Fibroblast of the conjunctiva (primary cell): ENCODE measurements around the gene HSPB8.
"Not testable (repeated sequence)": the region's sequence is repeated elsewhere in the genome, so short reads cannot be mapped to it uniquely, and the experiment has no call there.

Experiments used
- DNase-seq: peaks from one replicate; pipeline ENCODE4 v3.0.0-alpha.2; 2010; ENCODE audit warnings: low read depth

The HSPB8 gene

DNA sequence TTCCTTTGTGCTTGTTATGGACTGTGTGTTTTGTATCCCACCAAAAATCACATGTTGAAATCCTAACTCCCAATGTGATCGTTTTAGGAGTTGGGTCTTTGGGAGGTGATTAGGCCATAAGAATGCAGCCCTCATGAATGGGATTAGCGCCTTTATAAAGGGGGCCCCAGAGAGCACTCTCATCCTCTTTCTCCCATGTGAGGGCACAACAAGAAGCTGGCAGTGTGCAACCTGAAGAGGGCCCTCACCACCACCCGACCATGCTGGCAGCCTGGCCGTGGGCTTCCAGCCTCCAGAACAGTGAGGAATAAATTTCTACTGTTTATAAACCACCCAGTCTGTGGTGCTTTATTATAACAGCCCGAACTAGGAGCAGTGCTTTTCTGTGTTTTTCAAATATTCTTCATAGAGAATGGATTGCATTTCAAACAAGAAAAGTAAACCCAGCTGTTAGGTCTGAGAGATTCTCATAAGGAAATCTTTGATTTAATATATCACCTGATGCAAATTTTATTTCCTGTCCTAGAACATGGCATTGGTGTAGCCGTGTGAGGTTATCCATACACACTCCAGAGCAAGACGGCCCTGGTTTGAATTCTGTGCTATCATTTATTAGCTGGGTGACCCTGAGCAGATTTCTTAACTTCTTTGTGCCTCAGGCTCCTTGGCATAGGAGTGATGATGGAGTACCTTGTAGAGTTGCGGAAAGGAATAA is 27.8 kb downstream of the HSPB8 start:
- DNase-seq, result no peak

DNA sequence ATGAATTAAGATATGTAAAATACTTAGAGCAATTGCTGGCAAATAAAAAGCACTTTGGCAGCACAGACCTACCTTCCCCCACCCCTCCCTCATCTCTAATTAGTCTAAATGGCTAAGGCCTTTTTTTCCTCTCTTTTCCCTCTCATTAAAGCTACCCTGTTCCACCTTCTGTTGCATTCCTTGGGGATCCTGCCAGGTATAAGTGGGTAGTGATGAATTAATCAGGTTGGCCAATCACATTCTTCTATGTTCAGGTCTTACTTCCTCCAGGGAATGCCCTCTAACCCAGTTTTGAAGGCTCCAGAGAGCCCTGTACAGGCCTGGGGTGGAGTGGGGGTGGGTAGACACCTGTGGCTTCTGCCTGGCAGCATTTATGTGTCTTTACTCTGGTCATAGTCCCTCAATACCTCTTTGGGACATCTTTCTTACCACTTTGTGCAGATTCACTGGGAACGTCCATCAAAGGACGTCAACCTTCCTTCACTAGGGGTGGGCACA is 28.4 kb downstream of the HSPB8 start:
- no peak for DNase-seq

DNA sequence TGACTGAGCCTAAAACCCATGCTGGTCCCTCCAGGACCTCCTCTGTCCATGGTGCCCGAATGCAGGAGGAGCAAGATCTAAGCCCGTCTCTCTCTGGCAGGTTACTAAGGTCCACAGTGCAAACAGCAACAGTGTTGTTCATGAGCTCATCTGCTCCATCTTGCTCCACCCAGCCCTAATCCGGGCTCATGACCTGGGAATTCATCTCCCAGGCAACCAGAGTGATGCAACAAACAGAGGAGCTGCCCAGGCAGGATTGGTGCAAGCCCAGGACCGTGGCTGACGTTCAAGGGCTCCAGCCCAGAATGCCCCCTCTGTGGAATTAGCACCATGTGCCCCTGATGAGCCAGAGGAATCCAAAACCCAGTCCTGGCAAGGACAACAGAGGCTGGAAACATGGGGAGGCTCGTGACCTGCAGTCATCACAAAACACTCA is 29.9 kb downstream of the HSPB8 start:
- DNase-seq, result peak; percentile 77

DNA sequence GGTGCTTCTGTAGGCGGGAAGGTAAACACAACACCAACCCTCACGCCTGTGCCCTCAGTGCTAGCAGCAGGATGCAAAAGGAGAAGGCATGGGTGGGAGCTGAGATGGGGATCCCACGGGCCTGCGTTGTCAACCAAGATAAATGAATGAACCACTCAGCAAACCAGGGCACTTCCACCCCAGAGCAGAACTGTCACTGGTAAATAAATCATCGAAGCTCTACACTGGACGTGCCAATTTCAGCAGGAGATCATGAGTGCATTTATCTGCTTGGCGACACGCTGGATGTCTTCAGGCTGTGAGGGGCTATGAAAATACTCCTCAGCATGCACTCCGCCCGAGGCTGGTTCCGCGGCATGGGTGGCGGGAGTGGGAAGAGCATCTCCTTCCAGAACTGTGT is 33.2 kb downstream of the HSPB8 start:
- DNase-seq, result no peak

DNA sequence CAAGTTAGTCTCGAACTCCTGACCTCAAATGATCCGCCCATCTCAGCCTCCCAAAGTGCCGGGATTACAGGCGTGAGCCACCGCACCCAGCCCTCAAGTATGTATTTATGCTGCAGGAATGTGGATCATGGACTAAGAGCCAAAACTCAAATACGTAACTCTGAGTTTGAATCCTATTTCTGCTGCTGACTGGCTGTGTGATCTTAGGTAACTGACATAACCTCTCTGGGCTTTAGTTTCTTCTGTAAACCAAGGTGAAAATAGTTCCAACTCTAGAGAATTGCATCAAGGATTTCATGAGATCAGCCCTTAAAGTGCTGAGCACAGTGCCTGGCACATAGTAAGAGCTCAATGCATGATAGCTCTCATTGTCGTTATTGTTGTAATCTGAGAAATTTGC is 37.4 kb downstream of the HSPB8 start:
- no peak for DNase-seq

DNA sequence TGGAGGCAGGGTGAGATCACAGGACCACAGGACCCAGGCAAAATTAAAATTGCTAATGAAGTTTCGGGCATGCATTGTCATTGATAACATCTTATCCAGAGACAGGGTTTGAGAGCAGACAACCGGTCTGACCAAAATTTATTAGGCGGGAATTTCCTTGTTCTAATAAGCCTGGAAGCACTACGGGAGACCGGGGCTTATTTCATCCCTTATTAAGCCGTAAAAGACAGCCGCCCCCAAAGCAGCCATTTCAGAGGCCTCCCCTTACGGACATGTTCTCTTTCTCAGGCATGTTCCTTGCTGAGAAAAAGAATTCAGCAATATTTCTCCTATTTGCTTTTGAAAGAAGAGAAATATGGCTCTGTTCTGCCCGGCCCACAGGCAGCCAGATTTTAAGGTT is 40.1 kb downstream of the HSPB8 start:
- not testable (repeated sequence) for DNase-seq

DNA sequence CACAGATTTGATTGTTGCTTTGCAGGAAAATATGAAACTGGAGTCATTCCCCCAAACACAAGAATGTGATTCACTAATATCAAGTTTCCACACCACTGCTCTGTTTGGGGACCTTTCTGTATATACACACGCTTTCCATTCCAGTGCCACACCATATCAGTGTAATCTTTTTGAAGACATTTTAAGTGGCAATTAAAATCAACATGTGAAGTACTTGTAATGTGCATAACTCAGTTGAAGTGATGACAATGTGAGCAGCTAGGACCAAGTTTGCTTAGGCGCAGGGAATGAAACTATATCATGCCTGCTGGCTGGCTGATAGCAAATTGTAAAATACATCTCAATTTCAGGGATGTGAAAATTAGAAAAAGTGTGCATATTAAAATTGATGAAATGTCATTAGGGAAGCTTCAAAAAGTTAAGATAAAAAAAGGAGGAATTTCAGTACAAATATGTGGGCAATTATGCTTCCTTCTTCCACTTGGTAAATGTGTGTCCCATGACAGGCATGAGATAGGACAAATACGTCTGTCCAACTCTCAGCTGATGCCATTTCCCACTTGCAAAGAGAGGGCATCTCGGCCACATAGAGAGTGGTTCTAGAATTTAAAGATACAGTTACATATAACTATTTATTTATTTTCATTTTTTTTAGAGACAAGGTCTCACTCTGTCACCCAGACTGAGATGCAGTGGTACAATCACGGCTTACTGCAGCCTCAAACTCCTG is 43.7 kb downstream of the HSPB8 start:
- DNase-seq, result no peak

DNA sequence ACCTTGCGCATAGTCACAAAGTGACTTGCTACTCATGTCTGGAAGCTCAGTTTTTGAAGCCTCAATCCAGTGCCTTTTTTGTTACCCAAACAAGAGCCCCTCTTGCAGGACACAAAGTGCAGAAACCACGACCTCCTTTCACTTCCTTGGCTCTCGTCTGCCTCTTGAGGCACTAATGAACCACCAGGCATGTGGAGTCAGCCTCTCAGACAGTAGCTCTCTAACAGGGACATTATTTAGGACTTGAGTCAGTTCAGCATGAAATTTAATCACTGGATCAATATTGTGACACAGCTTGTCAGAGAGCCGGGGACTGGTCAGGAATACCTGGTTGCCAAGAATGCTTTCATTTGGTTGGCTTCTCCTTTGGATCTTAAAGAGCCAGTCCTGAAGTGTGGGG is 46.7 kb downstream of the HSPB8 start:
- no peak for DNase-seq

DNA sequence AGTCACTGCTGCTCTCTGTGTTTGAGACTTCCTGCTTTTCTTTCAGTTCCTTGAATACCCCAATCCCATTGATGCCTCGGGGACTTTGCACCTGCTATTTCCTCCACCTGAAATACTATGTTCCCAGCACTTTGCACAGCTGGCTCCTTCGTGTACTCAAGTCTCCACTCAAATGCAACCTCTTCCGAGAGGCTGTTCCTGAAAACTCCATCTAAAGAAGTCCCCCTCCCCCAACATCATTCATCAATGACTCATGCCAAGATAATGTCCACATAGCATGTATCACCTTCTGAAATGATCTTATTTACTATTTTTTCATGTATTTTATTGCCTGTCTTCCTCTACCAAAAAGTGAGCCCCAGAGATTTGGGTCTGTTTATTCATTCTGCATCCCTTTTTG is 48.6 kb downstream of the HSPB8 start:
- DNase-seq, result no peak

DNA sequence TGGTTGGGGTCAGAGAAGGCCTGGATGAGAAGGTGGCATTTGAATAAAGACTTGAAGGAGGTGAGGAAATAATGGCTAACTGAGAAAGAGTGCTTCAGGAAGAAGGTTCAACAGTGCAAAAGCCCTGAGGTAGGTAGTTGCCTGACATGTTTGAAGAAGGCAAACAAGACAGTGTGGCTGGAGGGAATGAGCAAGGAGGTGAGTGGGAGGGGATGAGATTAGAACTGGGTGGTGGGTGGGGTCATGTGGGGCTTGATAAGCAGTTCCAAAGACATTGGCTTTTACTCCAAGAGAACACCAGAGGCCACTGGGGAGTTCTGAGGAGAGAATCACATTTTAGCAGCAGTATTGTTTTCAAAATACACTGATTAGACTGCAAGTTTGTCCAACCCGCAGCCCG is 50.5 kb downstream of the HSPB8 start:
- DNase-seq, result no peak

DNA sequence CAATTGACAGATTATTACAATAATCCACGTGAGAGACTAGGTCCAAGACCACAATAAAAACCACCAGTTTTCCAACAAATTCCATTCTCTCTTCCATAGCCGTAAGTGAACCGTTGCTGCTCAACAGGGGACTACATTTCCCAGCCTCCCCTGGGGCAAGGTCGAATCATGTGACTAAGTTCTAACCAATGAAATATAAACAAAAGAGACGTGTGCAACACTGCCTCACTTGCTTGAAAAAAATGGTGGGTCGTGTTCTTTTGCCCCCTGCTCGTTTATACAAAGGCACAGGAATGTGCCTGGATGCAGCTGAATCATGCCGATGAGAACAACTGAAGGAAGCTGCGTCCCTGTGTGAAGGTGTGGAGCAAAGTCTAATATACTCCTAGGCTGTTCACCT is 51.1 kb downstream of the HSPB8 start:
- DNase-seq, result no peak

DNA sequence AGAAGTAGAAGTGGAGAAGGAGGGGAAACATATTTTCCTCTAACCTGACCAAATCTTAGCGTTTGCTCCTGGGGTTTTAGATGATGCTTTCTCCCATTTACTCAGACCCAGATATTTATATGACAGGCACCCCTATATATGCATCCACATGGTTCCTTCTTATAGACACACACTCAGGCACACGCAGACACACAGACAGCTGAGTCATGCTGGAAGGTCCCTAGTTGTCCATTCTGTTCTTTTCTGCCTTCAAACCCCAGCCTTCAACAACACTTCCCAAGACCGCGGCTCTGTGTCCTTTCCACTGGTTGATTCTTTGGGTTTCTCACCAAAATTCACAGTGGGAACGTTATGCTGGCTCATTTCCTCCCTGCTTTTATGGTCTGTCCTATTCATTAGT is 52.1 kb downstream of the HSPB8 start:
- no peak for DNase-seq

DNA sequence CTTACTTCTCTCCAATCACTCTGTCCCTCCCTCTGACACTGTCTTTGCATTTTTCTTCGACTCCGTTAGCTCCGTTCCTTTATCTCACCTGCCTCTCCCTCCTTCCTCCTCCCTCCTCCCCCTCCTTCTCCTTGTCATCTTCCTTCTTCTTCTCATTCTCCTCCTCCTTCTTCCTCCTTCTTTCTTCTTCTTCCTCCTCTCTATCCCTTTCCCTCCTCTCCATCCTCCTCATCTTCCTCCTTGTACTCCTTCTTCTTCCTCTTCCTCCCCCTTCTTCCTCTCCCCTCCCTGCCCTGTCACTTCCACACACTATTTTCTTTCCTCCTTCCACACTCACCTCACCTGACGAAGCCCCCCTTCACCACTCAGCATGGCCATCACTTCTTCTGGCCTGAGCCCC is 53.0 kb downstream of the HSPB8 start:
- DNase-seq, result no peak

DNA sequence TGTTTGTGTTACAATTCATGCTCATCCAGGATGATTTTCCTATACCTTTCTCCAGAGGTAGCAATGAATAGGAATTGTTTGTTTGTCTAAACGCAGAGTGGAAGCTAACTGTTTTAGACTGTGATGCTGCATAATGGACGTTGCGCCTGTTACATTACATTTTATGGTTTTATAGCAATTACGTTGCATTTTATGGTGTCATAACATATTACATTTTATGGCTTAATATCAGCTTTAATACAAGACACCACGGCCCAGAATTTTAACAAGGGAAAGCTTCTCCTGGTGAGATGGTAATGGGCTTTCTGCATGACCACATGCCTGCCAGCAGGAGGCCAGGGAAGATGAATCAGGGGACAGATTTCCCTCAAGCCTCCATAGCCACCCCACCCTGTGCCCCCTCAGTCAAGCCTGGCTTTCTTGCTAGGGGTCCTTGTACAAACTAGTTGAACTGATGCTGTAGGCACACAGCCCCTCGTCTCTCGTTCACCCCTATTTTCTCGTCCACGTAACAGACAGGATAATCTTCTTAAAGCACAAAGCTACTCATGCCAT is 56.5 kb downstream of the HSPB8 start:
- DNase-seq, result no peak

DNA sequence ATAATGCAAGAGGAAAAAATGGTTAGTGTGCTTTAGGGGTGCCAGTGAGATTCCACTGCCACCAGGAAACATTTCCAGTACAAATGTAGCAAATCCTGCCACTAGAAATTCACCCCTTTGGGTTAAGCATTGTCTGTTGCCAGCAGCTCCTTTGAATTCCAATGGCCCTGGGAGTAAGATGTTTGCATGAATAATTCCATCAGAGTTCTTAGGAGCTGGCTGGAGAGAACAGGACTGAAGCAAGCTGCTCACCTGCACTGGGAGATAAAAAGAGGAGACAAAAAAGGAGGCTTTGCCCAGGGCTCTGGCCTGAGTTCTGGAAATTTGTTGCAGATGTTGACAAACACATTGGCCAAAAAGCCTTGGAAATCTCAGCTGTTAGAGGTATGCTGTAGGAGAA is 57.6 kb downstream of the HSPB8 start:
- no peak for DNase-seq

DNA sequence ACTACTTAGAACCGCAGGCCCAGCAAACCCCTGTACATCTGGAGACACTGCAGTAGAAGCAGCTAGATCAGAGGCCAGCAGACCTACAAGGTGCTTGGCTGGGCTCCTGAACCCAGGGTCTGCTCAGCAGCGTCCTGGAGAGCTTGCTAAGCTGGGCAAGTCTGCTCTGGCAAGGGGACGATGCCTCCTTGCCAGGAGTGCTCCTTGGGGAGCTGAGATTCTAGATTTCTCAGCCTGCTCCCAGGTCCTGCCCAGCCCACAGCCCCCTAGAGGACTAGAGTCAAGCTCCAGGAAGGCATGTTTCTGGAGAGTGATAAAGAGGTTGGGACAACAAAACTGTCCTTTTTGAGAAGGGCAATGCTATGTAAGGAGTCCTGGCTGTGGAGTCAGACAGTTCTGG is 60.3 kb downstream of the HSPB8 start:
- DNase-seq, result no peak

DNA sequence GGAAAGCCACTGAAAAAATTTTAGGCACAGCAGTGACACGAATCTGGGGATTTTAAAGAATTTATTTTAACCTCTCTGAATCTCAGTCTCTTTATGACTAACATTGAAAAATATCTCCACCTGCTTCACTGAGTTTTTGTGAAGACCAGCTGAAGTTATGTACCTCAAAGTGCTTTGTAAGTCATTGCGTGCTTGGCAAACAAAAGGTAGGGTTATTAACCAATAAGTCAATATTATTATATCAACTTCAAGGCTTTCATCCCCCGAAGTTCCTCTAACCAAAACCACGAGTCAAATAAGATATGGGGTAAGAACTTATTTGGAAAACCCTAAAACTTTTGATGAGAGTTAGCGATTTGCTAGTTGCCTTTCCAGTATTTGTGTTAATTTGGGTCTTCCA is 62.3 kb downstream of the HSPB8 start:
- DNase-seq, result no peak

DNA sequence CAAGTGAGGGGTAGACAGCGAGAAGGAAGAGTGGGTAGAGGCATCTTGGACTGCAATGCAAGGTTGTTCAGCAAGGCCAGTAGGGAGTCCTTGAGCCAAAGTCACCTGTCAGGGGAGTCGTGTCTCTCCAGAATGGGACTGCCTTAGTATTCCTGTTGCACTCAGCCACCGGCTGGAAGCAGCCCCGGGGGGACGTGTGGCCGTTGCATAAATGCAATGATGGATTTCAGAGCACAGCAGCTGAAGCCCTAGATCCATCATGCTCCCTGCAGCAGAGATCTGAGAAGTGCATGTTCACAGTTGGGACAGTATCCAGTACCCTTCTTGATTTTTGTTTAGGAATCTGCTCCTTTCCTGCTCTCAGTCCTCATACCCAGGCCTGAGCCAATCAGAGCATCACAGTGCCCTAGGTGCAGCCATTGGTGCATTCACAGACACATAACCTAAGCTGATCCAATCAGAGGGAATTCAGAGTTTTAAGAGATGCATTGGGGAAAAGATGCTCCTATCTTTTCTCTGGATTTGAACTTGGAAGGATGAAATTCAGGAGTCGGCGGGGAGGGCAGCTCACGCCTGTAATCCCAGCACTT is 62.9 kb downstream of the HSPB8 start:
- no peak for DNase-seq
